Measurements from ENCODE around the gene HSBP1. TPM values are rescaled to one million over a fixed set of nuclear protein-coding genes. Genes with fewer than 3 reads are reported as not detected.

Gene HSBP1
- total and polyA plus RNA-seq, 2 of the 4 experiments (the other 2 are of a cell fraction) = 8.8 to 65.2 TPM

- no peak overlapping the region for H2BK15ac ChIP-seq (ENCODE audit: low read depth, low read length)
- H4K8ac ChIP-seq (ENCODE audit: low read depth in 2 of 2, low read length in 2 of 2) = no peak overlapping the region
- H4K91ac ChIP-seq (ENCODE audit: insufficient read depth, low read depth, low read length) = no peak overlapping the region
- H3K79me1 ChIP-seq (ENCODE audit: low read depth in 1 of 2, low read length in 2 of 2) = no peaks in the 10 kb centered on the region
- H2BK5ac ChIP-seq (ENCODE audit: low read depth, low read length, poor library complexity, severe bottlenecking) = no peak overlapping the region
- H3K36me3 ChIP-seq (ENCODE audit: control insufficient read depth, insufficient read depth, low read length) = no peaks in the 10 kb centered on the region
- no peak overlapping the region for H3K23ac ChIP-seq (ENCODE audit: low read depth, low read length)
- BruUV-seq (replicated peaks) = no TSS peak
- no peak overlapping the region for H3K9ac ChIP-seq (ENCODE audit: low read depth, low read length)
- no peak overlapping the region for H2AFZ ChIP-seq (replicated peaks; ENCODE audit: low read length, poor library complexity)
- no peak overlapping the region for H2AK5ac ChIP-seq (ENCODE audit: low read depth, low read length)
- H3K14ac ChIP-seq (replicated peaks; ENCODE audit: low read depth, low read length) = no peak overlapping the region
- H3K4me1 ChIP-seq (ENCODE audit: control insufficient read depth, insufficient read depth, low read length) = peaks cover 2% of the 10 kb centered on the region
- H2BK120ac ChIP-seq (ENCODE audit: low read depth, low read length) = no peak overlapping the region
- no peak overlapping the region for H3K4ac ChIP-seq (ENCODE audit: low read depth, low read length)
- no peak overlapping the region for H3K27ac ChIP-seq (ENCODE audit: insufficient read depth, low read length)
- H3K9me3 ChIP-seq (ENCODE audit: control insufficient read depth, insufficient read depth, low read length) = no peaks in the 10 kb centered on the region
- no peak overlapping the region for H3K18ac ChIP-seq (ENCODE audit: low read depth, low read length)
- TF ChIP-seq FOS (IDR thresholded peaks at IDR 0.05; ENCODE audit: low read depth, low read length) (no peak), NFE2L2 (IDR thresholded peaks at IDR 0.05; ENCODE audit: low read depth, low read length) (no peak), CEBPB (IDR thresholded peaks at IDR 0.05; ENCODE audit: low read depth, low read length) (no peak), RCOR1 (IDR thresholded peaks at IDR 0.05; ENCODE audit: insufficient replicate concordance, low read length) (no peak), MAZ (IDR thresholded peaks at IDR 0.05; ENCODE audit: borderline replicate concordance, low read depth, low read length) (no peak), BHLHE40 (IDR thresholded peaks at IDR 0.05; ENCODE audit: low read depth, low read length) (no peak), POLR2A (IDR thresholded peaks at IDR 0.05; ENCODE audit: low read depth, low read length) (no peak), RFX5 (IDR thresholded peaks at IDR 0.05; ENCODE audit: low read depth, low read length) (no peak)
- TF ChIP-seq, protein P1, sequence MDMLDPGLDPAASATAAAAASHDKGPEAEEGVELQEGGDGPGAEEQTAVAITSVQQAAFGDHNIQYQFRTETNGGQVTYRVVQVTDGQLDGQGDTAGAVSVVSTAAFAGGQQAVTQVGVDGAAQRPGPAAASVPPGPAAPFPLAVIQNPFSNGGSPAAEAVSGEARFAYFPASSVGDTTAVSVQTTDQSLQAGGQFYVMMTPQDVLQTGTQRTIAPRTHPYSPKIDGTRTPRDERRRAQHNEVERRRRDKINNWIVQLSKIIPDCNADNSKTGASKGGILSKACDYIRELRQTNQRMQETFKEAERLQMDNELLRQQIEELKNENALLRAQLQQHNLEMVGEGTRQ (IDR thresholded peaks at IDR 0.05; ENCODE audit: low read depth, low read length) = no peak
- H2BK20ac ChIP-seq (ENCODE audit: low read depth, low read length) = no peak overlapping the region
- H4K5ac ChIP-seq (ENCODE audit: low read depth, low read length) = no peak overlapping the region
- CTCF ChIA-PET = no interaction called here
- no peak overlapping the region for H3K56ac ChIP-seq (ENCODE audit: extremely low read depth, insufficient read depth, low read length)
- DNase-seq = no peak
- in situ Hi-C loops (cut with MboI; ENCODE audit: low sequenced_read_pairs) = no loop called here
- H2AK9ac ChIP-seq (replicated peaks; ENCODE audit: low read depth, low read length, poor library complexity) = no peak overlapping the region
- no CpG with 5 or more reads among the region's 4 CpGs for WGBS, 2 experiments (ENCODE audit: extremely low coverage in 2 of 2, insufficient read length in 1 of 2)
- no peak for ATAC-seq (ENCODE audit: low read depth)
- intact Hi-C loops (cut with micrococcal nuclease) = no loop called here
- H3K4me3 ChIP-seq (ENCODE audit: insufficient read depth, low read depth, low read length) = no peak overlapping the region
- peaks cover 3% of the 10 kb centered on the region; the same call in 1 of the 2 replicates for H3K27me3 ChIP-seq (ENCODE audit: control insufficient read depth, insufficient read depth, low read length)
- dilution Hi-C loops (cut with HindIII; ENCODE audit: low sequenced_read_pairs, unreplicated experiment) = no loop called here
- POLR2A ChIA-PET (ENCODE audit: unreplicated experiment) = no interaction called here
- no peak overlapping the region for H3K4me2 ChIP-seq (ENCODE audit: low read depth, low read length)
- no peaks in the 10 kb centered on the region for H4K20me1 ChIP-seq (ENCODE audit: insufficient read depth, low read length)
- no peaks in the 10 kb centered on the region for H3K9me1 ChIP-seq (ENCODE audit: insufficient read depth, low read length)
Observed at GRCh38 chr16:83837566-83837965, 29.8 kb downstream of the HSBP1 start.
